Measurements from ENCODE around the gene PCNX2.

Gene PCNX2

DNA sequence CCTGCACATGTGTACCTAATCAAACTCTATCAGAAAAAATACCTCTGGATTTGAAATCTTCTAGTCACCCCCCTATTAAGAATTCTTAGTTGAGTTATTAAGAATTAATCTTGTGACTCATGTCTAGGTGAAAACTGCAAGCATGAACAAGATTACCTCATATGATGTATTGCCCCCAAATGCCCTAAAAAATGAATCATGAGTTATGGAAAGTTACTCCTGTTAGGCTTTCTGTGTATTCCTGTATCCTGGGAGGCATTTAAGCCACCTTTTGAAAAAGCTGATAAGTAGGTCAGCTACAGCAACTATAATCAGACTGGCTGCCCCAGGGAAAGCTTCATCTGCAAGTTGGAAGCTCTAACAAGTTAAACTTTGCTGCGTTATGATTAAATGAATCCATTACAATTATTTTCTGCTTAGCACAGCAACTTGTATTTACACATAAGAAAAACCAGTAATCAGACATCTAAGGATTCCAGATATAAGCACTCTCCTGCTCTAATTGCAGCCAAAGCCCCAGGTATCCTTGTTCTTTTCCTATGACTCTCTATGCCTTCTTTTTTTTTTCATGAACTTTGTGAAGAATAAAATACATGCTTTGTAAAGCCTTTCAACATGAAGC is 197.5 kb downstream of the PCNX2 start:
- Histone ChIP-seq H3K36me3 (ENCODE audit: control insufficient read depth, insufficient read depth, low read length) (peaks cover 11% of the 10 kb centered on the region), H3K9me3 (ENCODE audit: control insufficient read depth, low read length) (no peaks in the 10 kb centered on the region), H3K27ac (ENCODE audit: insufficient read depth, low read length, poor library complexity, severe bottlenecking) (no peak overlapping the region), H3K27me3 (replicated peaks; ENCODE audit: control insufficient read depth, insufficient read depth, low read length, poor library complexity, severe bottlenecking) (no peaks in the 10 kb centered on the region), H3K4me3 (ENCODE audit: insufficient read depth, low read depth, low read length, poor library complexity, severe bottlenecking) (no peak overlapping the region), H3K4me1 (ENCODE audit: control insufficient read depth, insufficient read depth, low read length, poor library complexity, severe bottlenecking) (no peaks in the 10 kb centered on the region)
- no peak for DNase-seq

DNA sequence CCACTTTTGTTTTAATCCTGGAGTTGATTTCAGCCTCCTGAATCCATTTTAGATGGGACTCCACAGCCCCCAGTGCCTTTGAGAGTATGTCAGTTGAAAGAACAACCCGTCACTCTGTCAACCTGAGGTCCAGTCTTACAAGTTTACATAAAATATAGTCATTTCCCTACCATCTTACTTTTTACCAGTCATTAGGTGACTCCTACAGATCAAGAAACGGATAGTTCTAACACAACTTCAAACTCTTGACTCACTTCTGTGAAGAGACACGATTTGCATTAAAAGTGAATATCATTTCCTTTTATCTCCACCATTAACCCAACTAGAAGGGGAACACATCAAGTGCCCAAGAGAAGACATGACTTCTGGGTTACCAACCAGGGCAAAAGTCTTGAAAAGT is 198.0 kb downstream of the PCNX2 start:
- Histone ChIP-seq H3K27me3 (replicated peaks; ENCODE audit: control insufficient read depth, insufficient read depth, low read length, poor library complexity, severe bottlenecking) (no peaks in the 10 kb centered on the region), H3K4me1 (ENCODE audit: control insufficient read depth, insufficient read depth, low read length, poor library complexity, severe bottlenecking) (no peaks in the 10 kb centered on the region), H3K27ac (ENCODE audit: insufficient read depth, low read length, poor library complexity, severe bottlenecking) (no peak overlapping the region), H3K9me3 (ENCODE audit: control insufficient read depth, low read length) (no peaks in the 10 kb centered on the region), H3K4me3 (ENCODE audit: insufficient read depth, low read depth, low read length, poor library complexity, severe bottlenecking) (no peak overlapping the region), H3K36me3 (ENCODE audit: control insufficient read depth, insufficient read depth, low read length) (peaks cover 11% of the 10 kb centered on the region)
- no peak for DNase-seq

- Histone ChIP-seq H3K27me3 (replicated peaks; ENCODE audit: control insufficient read depth, insufficient read depth, low read length, poor library complexity, severe bottlenecking) (no peaks in the 10 kb centered on the region), H3K27ac (ENCODE audit: insufficient read depth, low read length, poor library complexity, severe bottlenecking) (no peak overlapping the region), H3K4me3 (ENCODE audit: insufficient read depth, low read depth, low read length, poor library complexity, severe bottlenecking) (no peak overlapping the region), H3K9me3 (ENCODE audit: control insufficient read depth, low read length) (no peaks in the 10 kb centered on the region), H3K4me1 (ENCODE audit: control insufficient read depth, insufficient read depth, low read length, poor library complexity, severe bottlenecking) (no peaks in the 10 kb centered on the region), H3K36me3 (ENCODE audit: control insufficient read depth, insufficient read depth, low read length) (peaks cover 19% of the 10 kb centered on the region)
- DNase-seq = no peak
Measured at GRCh38 chr1:233094691-233095090, 200.8 kb downstream of the PCNX2 start.

DNA sequence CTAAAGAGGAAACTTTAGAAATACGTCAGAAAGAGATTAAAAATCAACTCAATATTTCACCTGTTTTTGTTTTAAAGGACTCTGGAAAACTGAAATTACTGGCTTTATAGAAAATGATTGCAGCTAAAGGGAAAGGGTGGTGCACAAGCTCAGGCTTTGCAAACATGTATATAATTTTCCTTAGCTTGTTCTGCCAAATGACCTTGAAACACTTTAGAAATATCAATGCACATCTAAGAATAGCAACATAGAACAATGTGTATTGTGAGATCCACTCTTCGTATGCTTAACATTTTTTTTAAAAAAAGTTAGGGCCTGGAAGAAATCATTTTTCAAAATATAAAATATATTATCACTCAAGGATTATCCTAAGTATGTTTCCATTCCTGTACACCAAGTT is 201.3 kb downstream of the PCNX2 start:
- no peak overlapping the region for H3K27ac ChIP-seq (ENCODE audit: insufficient read depth, low read length, poor library complexity, severe bottlenecking)
- no peak for DNase-seq
- H3K4me1 ChIP-seq (ENCODE audit: control insufficient read depth, insufficient read depth, low read length, poor library complexity, severe bottlenecking) = no peaks in the 10 kb centered on the region
- no peaks in the 10 kb centered on the region for H3K9me3 ChIP-seq (ENCODE audit: control insufficient read depth, low read length)
- peaks cover 19% of the 10 kb centered on the region for H3K36me3 ChIP-seq (ENCODE audit: control insufficient read depth, insufficient read depth, low read length)
- no peak overlapping the region for H3K4me3 ChIP-seq (ENCODE audit: insufficient read depth, low read depth, low read length, poor library complexity, severe bottlenecking)
- H3K27me3 ChIP-seq (replicated peaks; ENCODE audit: control insufficient read depth, insufficient read depth, low read length, poor library complexity, severe bottlenecking) = no peaks in the 10 kb centered on the region

- no peak for DNase-seq
- Histone ChIP-seq H3K4me1 (ENCODE audit: control insufficient read depth, insufficient read depth, low read length, poor library complexity, severe bottlenecking) (no peaks in the 10 kb centered on the region), H3K9me3 (ENCODE audit: control insufficient read depth, low read length) (no peaks in the 10 kb centered on the region), H3K27ac (ENCODE audit: insufficient read depth, low read length, poor library complexity, severe bottlenecking) (no peak overlapping the region), H3K4me3 (ENCODE audit: insufficient read depth, low read depth, low read length, poor library complexity, severe bottlenecking) (no peak overlapping the region), H3K27me3 (replicated peaks; ENCODE audit: control insufficient read depth, insufficient read depth, low read length, poor library complexity, severe bottlenecking) (no peaks in the 10 kb centered on the region), H3K36me3 (ENCODE audit: control insufficient read depth, insufficient read depth, low read length) (peaks cover 21% of the 10 kb centered on the region)
Measured at GRCh38 chr1:233090746-233091494, 204.6 kb downstream of the PCNX2 start.

DNA sequence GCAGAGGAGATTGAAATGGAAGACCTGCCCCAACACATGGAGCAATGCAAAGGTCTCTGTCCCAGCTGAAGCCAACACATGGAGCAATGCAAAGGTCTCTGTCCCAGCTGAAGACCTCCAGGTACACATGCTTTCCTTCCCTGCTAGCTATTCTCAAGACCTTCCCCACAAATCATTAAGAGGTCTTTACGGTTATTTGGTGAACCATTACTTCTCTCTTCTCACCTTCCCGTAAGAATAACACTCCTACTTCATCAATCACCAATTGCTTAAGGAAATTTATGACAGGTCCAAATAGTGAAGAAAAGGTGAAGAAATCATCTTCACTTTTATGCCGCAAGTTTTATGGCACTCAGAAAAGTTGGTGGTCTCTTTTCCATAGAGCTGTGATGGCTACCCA is 206.3 kb downstream of the PCNX2 start:
- Histone ChIP-seq H3K36me3 (ENCODE audit: control insufficient read depth, insufficient read depth, low read length) (peaks cover 11% of the 10 kb centered on the region), H3K4me3 (ENCODE audit: insufficient read depth, low read depth, low read length, poor library complexity, severe bottlenecking) (no peak overlapping the region), H3K4me1 (ENCODE audit: control insufficient read depth, insufficient read depth, low read length, poor library complexity, severe bottlenecking) (no peaks in the 10 kb centered on the region), H3K9me3 (ENCODE audit: control insufficient read depth, low read length) (no peaks in the 10 kb centered on the region), H3K27ac (ENCODE audit: insufficient read depth, low read length, poor library complexity, severe bottlenecking) (no peak overlapping the region), H3K27me3 (replicated peaks; ENCODE audit: control insufficient read depth, insufficient read depth, low read length, poor library complexity, severe bottlenecking) (no peaks in the 10 kb centered on the region)
- no peak for DNase-seq

DNA sequence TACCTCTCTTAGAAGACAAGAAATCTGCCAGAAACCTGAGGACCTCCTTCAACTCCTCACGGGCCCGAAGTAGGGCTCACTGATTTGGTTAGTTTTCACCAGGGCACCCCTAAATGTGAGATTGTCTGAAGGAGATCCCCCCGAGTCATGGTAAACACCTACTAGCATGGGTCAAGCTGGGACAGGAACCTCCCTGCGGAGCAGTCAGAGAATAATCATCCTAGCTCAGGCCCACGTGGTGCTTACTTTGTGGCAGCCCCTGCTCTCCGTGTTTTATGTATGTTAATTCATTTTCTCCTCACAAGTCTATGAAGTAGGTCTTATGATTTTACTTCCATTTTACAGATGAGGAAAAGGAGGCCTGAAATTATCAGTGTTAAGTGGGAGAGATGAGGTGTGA is 206.9 kb downstream of the PCNX2 start:
- H3K4me1 ChIP-seq (ENCODE audit: control insufficient read depth, insufficient read depth, low read length, poor library complexity, severe bottlenecking) = no peaks in the 10 kb centered on the region
- no peak for DNase-seq
- H3K4me3 ChIP-seq (ENCODE audit: insufficient read depth, low read depth, low read length, poor library complexity, severe bottlenecking) = no peak overlapping the region
- no peaks in the 10 kb centered on the region for H3K27me3 ChIP-seq (replicated peaks; ENCODE audit: control insufficient read depth, insufficient read depth, low read length, poor library complexity, severe bottlenecking)
- H3K27ac ChIP-seq (ENCODE audit: insufficient read depth, low read length, poor library complexity, severe bottlenecking) = no peak overlapping the region
- H3K36me3 ChIP-seq (ENCODE audit: control insufficient read depth, insufficient read depth, low read length) = peaks cover 11% of the 10 kb centered on the region
- H3K9me3 ChIP-seq (ENCODE audit: control insufficient read depth, low read length) = no peaks in the 10 kb centered on the region

DNA sequence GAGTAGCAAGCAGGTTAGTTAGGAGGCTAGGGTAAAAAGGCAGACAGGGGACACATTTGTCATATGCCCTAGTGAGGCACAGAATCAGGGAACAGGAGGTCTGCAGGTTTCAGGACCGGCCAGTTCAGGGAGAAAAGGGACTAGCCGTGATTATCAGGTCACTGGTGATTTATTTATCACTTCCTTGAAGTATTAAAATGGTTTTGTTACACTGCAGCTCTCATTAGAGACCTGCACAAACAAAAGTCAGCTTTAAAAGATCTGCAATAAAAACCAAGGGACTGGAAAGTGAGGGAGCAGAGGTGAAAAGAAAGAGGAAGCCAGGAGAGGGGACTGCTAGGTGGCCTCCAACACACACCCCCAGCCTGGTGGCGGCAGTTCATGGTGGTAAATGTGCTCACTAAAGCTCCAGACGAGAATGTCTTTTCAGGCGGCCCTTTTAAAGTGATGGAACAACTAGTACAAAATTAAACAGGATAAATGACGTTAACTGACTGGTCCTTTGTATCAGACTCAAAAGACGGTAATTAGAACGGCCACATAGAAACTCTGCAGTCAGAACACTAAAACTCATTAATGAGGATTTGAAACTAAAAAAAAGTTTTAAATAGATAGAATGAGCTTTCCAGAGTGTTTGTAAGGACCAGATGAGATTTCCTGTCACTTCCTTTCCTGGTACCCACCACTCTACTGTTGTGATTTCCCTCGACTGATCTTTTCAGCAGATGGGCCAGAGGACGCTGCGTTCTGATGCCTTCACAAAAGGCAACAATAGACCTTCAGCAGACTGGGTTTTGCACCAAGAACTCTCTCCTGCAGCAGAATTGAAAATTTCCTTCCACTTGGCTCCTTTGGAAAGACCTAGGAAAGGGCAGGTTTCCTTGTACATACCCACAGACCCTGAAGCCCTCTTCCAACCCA is 208.3 kb downstream of the PCNX2 start:
- Histone ChIP-seq H3K4me3 (ENCODE audit: insufficient read depth, low read depth, low read length, poor library complexity, severe bottlenecking) (no peak overlapping the region), H3K9me3 (ENCODE audit: control insufficient read depth, low read length) (no peaks in the 10 kb centered on the region), H3K27me3 (replicated peaks; ENCODE audit: control insufficient read depth, insufficient read depth, low read length, poor library complexity, severe bottlenecking) (no peaks in the 10 kb centered on the region), H3K27ac (ENCODE audit: insufficient read depth, low read length, poor library complexity, severe bottlenecking) (no peak overlapping the region), H3K36me3 (ENCODE audit: control insufficient read depth, insufficient read depth, low read length) (peaks cover 21% of the 10 kb centered on the region), H3K4me1 (ENCODE audit: control insufficient read depth, insufficient read depth, low read length, poor library complexity, severe bottlenecking) (no peaks in the 10 kb centered on the region)
- DNase-seq = no peak

DNA sequence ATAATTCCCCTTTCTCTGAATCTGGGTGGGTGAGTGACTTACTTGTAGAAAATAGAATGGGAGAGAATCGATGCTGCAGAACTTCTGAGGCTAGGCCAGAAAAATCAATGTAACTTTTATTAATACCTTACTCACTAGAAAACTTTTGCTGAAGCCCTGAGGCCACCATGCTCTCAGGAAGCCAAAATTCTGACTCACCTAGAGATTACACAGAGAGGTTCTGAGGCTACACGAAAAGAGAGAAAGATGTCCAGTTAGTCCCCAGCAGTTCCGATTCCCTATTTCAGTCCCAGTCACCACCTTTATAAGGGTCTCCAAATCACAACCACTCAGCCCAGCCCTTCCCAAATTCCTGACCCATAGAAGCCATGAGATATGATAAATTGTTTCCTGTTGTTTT is 210.0 kb downstream of the PCNX2 start:
- Histone ChIP-seq H3K27ac (ENCODE audit: insufficient read depth, low read length, poor library complexity, severe bottlenecking) (no peak overlapping the region), H3K9me3 (ENCODE audit: control insufficient read depth, low read length) (no peaks in the 10 kb centered on the region), H3K4me1 (ENCODE audit: control insufficient read depth, insufficient read depth, low read length, poor library complexity, severe bottlenecking) (no peaks in the 10 kb centered on the region), H3K36me3 (ENCODE audit: control insufficient read depth, insufficient read depth, low read length) (peaks cover 14% of the 10 kb centered on the region), H3K27me3 (replicated peaks; ENCODE audit: control insufficient read depth, insufficient read depth, low read length, poor library complexity, severe bottlenecking) (no peaks in the 10 kb centered on the region), H3K4me3 (ENCODE audit: insufficient read depth, low read depth, low read length, poor library complexity, severe bottlenecking) (no peak overlapping the region)
- DNase-seq = no peak
